Retina (tissue), 1 donor: ENCODE results near the gene C10orf143.
A peak's percentile ranks its signal among the peaks of the same experiment; 100 is the strongest.
"Not testable (repeated sequence)": the region's sequence is repeated elsewhere in the genome, so short reads cannot be mapped to it uniquely, and the experiment has no call there.

Source experiments
- DNase-seq: peaks from one replicate; pipeline ENCODE4 v3.0.0-alpha.2; 2016

The C10orf143 gene

DNA sequence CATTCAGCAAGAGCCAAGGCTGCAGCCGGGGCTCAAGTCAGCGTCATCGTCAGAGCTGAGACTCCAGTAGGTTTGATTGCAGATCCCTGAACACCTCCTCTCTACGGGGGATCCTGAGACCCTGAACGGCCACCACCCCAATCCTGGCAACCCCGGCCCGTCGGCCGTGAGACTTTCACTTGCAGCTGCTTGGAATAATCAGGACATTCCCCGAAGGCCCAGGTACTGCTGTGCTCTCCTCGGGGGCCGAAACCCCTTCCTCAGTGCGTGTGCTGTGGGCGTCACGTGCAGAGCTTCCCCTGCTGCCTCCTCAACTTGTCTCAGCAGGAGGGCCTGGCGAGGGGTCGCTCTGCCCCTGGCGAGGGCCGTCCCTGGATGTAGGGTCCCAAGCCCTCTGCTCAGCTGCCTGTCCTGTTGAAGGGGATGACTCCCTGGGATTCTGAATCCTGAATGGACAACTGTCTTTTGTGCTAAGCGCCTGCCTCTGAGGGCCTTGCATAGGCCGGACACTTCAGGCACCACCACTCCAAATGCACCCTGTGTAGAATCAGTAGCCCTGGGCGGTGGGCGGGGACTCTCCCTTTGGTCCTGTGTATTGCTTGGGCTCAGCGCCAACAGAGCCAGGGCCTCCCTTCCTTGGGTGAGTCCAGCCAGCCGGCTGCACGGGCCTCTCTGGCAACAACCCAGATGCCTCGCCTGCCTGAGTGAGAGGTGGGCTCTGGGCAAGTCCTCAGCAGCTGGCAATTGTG, 82.7 kb downstream of the C10orf143 start:
- no peak for DNase-seq

DNA sequence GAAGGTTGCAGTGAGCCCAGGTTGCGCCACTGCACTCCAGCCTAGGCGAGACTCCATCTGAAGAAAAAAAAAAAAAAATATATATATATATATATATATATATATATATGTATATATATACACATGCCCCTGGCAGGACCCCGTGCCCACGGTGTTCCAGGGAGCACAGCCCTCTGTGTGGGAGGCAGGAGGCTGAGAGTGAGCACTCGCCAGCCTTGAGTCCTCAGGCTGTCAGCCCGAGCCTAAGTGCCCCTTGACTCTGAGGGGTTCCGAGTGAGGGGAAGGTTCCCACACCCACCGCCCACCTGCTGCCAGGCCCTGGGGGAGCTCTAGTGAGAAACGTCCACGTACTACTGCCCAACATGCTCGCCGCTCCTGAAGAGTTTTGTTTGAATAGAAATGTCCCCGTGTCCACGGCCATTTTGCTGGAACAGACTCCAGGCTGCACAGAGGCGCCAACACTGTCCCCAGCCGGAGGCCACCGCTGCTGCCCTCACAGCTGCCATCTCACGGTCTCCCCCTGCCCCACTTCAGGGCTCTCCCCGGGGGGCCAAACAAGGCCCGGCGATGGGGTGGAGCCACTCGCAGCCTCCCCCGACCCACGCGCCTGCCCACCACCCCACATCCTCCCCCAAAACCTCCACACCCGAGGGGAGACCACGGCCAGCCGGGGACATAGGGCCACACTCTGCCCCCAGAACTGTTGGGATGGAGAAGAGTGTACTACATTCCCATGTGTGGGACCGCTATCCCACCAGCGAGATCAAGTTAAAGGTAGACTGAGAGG, 83.8 kb downstream of the C10orf143 start:
- no peak for DNase-seq

DNA sequence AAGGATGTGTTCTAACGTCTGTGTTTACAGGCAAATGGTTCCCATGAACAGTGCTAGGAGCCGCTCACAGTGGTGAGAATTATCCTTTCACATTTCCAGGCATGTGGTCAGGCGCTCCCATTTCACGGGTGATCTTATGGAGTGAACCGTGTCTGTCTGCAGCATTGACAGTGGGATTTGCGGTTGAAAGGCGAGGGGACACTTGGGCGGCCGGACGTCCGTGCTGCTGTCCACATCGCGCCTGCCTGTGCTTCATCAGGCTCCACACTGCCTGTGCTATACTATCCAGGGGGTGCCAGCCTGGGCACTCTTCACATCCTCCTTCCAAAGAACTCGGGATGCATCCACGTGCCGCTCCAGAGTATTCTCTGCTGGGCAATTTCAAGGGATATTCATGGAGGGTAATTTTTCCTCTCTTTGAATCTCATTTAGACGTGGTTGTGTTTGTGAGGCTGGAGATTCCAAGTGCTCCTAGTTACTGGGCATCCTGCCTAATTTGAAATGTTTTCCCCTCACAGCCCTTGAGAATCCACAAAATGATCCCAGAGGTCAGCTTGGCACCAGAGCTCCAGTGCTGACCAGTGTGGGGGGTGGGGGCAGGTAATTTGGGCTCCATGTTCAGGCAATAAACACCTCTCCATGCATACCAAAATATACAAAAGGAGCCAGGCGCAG, 84.7 kb downstream of the C10orf143 start:
- no peak for DNase-seq

DNA sequence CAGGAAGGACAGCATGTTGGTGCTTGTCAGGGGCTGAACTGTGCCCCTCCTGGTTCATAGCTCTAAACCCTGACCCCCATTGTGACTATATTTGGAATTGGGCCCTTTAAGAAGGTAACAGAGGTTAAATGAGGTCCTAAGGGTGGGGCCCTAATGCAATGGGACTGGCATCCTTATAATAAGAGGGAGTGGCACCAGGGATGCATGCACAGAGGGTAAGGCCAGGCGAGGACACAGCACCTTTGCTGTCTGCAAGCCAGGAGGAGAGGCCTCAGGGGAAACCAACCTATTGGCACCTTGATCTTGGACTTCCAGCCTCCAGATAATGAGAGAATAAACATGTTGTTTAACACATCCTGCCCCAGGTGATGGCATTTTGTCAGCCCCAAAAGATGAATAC, 85.3 kb downstream of the C10orf143 start:
- no peak for DNase-seq

DNA sequence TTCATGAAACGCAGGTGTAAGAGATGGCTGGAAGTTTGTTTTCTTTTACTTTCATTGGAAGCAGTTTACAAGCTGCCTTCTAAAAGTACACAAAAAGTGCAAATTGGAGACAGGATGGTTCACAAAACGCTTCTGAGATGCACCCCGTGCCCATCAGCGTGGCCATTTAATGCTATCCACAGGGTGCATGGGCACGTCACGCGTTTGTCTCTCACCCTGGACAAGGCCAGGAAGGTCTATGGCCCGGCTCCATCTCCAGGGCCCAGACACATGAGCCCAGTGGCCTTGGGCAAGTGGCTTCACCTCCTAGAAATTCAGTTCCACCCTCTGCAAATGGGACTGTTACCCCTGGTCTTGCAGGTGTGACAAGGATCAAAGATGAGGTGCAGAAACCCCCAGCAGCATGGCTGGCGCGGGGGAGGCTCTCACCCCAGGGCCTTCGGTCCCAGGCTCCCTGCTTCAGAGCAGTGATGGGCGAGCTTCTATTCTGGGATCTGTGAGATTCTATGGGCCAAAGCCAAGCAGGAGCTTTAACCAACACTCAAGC, 85.8 kb downstream of the C10orf143 start:
- no peak for DNase-seq

DNA sequence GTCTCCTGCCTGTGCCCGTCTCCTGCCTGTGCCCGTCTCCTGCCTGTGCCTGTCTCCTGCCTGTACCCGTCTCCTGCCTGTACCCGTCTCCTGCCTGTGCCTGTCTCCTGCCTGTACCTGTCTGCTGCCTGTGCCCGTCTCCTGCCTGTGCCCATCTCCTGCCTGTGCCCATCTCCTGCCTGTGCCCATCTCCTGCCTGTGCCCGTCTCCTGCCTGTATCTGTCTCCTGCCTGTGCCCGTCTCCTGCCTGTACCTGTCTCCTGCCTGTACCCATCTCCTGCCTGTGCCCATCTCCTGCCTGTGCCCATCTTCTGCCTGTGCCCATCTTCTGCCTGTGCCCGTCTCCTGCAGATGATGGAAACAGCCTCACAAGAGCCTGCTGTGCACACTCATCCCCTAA, 86.3 kb downstream of the C10orf143 start:
- DNase-seq: not testable (repeated sequence)

DNA sequence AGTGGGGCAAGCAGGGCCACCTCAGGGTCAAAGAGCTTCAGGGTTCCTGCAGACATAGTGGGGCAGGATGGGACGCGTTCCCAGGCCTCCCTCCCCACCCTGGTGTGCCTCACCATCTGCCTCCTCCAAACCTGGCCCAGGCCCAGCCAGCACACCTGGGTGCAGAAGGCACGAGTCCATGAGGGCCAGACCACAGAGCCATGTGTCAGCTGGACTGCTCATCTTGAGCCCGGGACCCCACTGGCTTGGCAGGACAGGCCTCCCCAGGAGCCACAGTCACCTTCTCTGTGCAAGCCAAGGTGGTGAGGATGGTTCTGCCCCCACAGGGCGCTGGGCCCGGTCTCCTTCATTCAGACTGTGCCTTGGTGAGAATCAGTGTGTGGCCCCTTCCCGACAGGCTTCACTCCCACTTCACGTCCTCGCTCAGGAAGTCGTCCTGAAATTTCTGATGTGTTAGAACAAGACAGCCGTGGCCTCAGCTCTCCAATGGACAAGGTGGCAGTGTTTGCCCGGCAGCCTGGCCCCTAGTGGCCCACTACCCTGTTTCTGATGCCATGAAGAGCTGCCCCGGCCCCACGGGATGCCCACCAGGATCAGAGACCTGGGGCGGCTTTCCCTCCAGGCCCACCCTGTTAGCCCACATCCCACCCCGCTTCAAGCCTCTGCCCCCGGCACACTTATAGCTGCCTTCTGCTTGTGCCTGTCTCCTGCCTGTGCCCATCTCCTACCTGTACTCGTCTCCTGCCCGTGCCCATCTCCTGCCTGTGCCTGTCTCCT, 87.0 kb downstream of the C10orf143 start:
- no peak for DNase-seq

DNA sequence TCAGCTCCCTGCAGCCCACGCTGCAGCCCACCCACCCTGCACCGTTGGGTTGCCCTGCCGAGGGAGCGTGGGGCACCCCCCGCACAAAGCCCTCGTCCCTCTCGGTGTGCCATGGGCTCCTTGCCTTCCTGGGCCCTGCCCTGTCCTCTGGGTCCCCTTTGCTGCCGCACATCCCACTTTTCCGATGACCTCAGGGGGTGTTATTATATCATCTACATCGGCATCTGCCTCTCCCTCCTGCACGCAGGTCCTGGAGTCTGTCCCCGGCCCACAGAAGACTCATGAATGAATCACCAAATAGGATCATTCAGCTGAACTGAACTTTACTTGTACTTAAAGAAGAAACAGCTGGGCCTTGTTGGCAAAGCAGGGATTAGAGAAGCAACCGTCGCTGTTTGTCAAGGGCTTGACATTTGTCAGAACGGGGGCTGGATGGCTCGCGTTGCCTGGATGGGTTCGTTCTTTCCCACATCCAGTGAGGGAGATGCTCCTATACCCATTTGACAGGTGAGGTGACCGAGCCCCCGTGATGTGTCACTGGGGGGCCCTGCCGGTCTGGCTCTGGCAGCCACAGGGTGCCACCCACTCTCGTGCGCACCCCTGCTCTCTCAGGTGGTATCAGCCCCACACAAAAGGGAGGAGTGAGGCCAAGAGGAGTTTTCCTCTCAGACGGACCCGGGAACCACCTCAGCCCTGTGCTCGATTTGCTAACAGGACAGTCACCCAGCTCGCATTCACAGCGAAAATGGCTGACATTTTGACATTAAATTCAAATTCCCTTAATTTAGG, 87.9 kb downstream of the C10orf143 start:
- no peak for DNase-seq

DNA sequence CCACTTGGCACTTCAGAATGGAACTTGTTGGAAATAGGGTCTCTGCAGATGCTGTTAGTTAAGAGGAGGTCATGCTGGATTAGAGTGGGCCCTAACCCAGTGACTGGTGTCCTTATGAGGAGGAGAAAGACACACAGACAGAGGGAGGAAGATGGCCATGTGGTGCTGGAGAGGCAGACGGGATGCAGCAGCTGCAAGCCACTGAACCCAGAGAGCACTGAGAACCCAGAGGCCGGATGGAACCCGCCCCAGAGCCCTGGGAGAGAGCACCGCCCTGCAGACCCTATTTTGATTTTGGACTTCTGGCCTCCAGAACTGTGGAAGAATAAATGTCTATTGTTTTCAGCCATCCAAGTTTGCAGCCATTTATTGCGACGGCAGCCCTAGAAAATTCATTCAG, 88.5 kb downstream of the C10orf143 start:
- no peak for DNase-seq

DNA sequence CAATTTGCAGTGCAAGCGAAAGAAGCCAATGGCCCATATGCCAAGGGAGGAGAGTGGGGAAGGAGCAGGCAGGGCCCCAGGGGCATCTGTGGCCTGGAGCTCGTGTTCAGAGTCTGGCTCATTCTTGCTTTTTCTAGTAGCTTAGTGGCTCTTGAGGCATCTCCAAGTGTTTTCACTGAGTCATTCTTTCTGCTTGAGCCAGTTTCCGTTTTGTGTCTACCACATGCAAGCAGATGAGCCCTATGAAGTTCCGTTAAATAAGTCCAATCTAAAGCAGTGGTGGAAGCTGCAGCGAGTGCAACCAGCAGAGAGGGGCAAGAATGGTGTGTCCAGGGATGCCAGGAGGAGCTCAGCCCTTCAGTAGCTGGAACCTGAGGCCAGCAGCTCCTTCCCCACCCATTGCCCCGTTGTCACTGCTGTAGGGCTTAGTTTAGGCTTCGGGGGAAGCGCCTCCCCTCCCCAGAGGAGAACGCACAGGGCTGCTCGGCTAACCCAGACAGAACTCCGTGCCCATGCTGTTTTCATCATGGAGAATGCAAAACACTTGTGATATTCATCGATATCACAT, 89.2 kb downstream of the C10orf143 start:
- no peak for DNase-seq

DNA sequence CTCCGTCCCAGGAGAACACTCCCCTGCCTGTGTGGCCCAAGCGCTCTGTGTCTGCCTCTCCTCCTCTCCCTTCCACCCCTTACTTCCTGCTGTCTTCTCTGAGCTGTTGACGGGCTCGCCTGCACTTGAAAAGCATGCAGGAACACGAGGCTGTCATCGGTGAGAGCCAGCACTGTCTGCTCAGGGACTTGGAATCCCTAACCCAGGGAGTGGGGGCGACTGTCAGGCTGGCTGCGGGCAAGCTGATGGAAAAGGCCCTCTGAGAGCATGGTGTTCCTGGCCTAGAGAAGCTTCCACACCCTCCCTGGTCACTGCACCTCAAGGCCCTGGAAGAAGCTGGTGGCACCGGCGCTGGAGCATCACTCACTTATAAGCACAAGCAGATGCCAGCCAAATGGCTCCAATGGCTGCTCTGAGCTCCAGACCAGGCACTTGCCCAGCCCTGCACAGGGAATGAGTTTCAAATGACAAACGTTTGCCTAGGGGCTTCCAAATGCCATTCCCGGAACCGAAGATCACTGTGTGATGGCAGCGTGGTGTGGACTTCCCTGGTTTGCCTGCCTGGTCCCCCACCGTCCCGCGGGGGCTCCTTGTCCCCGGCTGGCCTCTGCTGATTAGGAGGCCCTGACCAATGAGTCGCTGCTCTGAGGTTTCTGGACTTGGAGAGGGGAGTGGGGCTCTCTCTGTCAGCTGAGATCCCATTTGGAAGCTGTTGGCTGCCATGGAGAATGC, 89.8 kb downstream of the C10orf143 start:
- DNase-seq: no peak

DNA sequence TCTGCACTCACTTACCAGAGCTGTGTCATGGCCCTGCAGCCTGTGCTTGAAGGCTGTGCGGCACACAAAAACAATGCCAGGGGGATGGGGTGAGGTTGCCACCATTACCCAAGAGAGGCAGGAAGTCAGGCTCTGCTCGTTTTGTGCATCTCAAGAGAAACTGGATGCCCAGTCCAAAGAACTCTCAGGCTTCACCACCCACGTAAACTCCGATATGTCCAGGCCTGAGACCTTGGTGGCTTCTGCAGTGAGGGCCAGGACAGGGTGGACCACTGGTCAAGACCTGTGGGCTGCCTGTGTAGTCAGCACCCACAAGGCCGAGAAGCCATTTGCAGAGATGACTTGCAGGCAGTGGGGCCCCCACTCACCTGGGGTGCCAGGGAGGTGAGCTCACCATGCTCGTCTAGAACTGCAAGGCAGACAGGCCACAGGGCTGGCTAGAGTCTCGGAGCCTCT, 91.9 kb downstream of the C10orf143 start:
- DNase-seq: no peak

DNA sequence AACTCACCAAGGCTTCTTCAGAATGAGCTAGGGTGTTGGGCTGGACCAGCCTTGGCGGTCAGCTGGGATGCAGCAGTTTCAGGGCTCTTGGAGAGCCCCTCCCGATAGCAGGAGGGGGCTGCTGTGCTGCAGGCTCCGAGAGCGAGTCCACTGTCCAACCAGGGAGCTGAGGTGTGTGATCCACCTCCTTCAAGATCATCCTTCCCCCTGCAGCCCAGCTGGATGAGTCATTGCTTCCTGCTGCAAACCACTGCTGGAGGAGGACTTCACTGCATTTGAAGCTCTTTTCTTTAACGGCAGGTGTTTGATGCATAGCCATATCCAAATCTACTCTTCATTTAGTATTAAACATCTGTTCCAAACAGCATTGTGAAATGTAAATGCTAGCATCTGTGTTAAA, 92.4 kb downstream of the C10orf143 start:
- DNase-seq: no peak

DNA sequence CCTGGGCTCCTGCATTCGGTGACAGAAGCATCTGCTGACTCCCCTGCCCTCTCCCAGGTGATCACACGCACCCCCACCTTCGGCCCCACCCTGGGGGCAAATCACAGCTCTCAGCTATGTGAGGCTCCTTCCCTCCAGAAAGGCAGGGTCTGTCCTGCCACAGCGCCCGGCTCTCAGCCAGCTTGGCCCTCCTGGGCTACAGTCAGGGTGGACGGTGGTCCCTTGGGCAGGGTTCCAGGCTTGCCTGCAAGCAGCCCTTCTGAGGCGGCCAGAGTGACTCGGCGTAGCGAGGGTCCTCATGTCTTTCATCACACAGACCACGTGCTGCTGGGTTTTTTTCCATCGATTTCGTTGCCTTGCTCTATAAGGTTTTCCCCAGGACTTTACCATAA, 93.0 kb downstream of the C10orf143 start:
- no peak for DNase-seq

DNA sequence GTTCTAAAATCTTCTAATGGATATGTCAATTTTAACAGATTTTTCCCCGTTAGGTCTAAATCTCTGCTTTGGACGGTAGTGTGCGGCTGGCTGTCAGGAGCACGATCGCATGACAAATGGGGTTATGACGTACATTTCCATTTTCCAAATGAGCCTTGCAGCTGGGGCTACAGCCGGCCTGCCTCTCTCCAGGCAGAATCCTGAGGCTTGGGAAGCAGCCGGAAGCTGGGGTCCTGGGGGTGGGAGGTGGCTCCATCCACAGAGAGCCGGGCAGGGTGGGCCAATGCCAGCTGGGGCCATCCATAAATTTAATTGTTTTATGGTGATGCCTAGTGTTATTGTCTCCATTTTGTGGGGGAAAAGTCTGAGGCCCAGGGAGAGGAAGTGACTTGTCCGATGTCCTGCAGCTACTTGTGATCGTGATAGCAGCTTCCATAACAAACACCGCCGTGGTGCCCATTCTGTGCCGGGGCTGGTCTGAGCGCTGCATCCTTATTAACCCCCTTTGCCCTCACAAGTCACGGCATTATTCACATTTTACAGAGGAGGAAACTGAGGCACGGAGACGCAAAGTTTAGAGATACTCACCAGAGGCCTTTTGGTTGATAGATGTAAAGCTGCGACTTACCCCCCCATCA, 93.5 kb downstream of the C10orf143 start:
- DNase-seq: no peak

DNA sequence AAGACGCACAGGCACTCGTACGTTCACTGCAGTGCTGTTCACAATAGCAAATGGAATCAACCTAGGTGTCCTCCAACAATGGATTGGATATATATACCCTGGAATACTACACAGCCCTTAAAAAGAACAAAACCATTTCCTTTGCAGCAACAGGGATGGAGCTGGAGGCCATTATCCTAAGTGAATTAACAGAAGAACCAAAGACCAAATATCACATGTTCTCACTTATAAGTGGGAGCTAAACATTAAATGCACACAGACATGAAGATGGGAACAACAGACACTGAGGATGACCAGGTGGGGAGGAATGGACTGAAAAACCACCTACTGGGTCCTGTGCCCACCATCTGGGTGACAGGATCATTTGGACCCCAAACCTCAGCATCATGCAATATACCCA, 94.5 kb downstream of the C10orf143 start:
- no peak for DNase-seq

DNA sequence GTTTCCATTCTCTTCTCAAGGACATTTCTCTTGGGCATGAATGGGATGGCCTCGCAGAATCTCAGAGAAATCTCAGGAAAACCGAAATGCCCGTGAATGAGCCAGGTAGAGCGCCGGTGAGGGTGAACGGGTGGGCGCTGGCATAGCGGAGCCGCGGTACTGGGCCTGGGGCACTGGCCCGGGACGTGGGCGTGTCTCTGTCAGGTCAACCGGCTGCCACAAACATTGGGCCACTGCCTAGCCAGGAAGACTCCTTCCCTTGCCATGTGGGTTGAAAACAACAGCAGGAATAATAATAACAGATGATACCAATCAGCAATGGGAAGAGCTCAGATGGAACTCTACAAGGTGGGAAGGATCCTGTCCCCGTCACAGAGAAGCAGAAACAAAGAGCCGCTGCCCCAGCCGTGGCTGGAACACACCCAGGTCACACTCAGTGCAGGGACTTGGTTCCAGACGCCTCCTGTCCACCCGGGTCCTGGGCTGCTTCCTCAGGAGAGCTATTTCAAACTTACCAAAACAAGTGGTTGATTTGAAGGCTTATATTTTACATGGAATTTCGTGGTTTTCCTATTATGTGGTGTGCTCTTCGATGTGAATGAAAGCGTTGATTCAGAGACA, 95.4 kb downstream of the C10orf143 start:
- no peak for DNase-seq

DNA sequence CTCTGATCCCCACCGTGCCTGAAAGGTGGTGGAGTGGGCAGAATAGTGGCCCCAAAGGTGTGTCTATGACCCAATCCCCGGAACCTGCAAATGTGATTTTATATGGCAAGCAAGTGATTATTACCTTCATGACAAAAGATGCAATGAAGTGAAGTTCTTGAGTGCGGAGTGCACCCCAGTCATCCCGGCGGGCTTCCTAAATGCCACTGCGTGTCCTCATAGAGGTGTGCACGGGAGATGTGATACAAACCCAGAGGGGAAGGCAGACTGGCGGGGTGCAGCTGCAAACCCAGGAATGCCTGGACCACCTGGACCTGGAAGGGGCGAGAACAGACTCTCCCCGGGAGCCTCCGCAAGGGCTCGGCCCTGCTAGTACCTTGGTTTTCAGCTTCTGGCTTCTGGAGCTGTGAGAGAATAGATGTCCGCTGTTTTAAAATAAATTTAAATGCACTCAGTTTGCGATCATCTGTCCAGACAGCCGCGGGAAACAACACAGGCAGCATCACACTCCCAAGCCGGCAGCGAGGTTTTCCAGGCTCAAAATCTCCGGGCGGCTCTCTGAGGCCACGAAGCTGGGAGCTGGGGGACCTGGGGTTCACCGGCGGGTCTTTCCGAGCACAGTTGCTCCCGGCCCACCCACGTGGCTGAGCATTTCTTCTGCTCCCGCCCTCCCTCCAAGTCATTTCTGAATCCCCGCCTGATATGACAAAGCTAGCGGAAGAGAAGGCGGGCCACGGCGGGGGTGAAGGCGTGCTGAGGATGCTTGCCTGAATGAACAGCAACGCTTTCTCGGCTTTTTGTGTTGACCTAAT, 96.2 kb downstream of the C10orf143 start:
- peak; percentile 59 for DNase-seq
